ENCODE data around the gene PDIK1L. TPM values are rescaled to one million over a fixed set of nuclear protein-coding genes. Genes with fewer than 3 reads are reported as not detected.

The PDIK1L gene
- total RNA-seq, 1 donor from 2014 or later: 4.0 TPM

- intact Hi-C loops (cut with DNase I): no loop called here
- no peak for DNase-seq
- ATAC-seq (ENCODE audit: poor library complexity): no peak
Observed at GRCh38 chr1:26132834-26133167, 21.2 kb downstream of the PDIK1L start.

DNA sequence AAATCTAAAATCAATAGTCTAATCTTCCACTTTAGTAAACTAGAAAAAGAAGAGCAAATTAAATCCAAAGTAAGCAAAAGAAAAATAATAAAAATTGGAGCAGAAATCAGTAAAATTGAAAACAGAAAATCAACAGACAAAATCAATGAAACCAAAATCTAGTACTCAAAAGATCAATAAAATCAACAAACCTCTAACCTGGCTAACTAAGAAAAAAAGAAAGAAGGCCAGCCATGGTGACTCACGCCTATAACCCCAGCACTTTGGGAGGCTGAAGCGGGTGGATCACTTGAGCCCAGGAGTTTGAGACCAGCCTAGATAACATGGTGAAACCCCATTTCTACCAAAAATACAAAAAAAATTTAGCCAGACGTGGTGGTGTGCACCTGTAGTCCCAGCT, 22.8 kb downstream of the PDIK1L start:
- intact Hi-C loops (cut with DNase I): no loop called here
- ATAC-seq (ENCODE audit: poor library complexity): no peak

GRCh38 chr1:26138974-26139558, 27.4 kb downstream of the PDIK1L start:
- no peak for ATAC-seq (ENCODE audit: poor library complexity)
- intact Hi-C loops (cut with DNase I): no loop called here
- DNase-seq: no peak

More for the DNA sequence above, 22.8 kb downstream of the PDIK1L start:
- DNase-seq: no peak

- ATAC-seq (ENCODE audit: poor library complexity) (no peak), DNase-seq (no peak)
- intact Hi-C loops (cut with DNase I): no loop called here
Observed at GRCh38 chr1:26142159-26142558, 30.5 kb downstream of the PDIK1L start.

GRCh38 chr1:26145041-26145959, 33.7 kb downstream of the PDIK1L start:
- peak; percentile 72 for DNase-seq
- intact Hi-C loops (cut with DNase I): loop anchor here (2.0 to 5.0 kb wide), 2 partner anchors 40 to 108 kb away; no protein-coding TSS in a partner anchor
- peak; percentile 96 for ATAC-seq (ENCODE audit: poor library complexity)

- no peak for DNase-seq
- no peak for ATAC-seq (ENCODE audit: poor library complexity)
- intact Hi-C loops (cut with DNase I): loop anchor here (2.0 to 5.0 kb wide), 2 partner anchors 41 to 109 kb away; no protein-coding TSS in a partner anchor
Observed at GRCh38 chr1:26145960-26146294, 34.3 kb downstream of the PDIK1L start.

- no peak for ATAC-seq (ENCODE audit: poor library complexity)
- intact Hi-C loops (cut with DNase I): loop anchor here (5.0 kb wide), 1 partner anchor 112 kb away; no protein-coding TSS in a partner anchor
- DNase-seq: no peak
Observed at GRCh38 chr1:26148887-26149286, 37.3 kb downstream of the PDIK1L start.

DNA sequence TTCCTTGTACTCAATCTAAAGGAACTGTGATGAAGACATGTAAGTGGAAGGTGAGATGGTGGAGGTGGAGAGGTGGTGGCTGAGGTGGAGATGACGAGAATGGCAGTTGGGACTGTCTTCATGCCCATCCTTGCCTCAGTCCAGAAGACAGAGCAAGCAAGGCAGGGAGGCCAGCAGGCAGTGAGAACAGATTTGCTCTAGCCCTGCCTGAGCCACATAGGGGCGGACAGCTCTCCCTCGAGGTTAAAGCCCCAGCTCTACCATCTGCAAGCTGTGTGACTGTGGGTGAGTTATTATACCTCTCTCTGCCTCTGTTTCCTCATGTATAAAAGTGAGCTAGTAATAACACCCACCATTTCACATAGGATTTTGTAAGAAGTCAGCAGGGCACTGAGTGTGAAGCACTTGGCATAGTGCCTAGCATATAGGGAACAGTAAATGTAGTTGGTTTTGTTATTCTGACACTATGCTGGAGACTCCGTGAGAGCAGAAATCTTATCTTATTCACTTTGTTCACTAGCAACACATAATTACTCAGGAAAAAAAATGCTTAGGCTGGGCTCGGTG, 42.4 kb downstream of the PDIK1L start:
- ATAC-seq (ENCODE audit: poor library complexity) (no peak), DNase-seq (no peak)
- intact Hi-C loops (cut with DNase I): no loop called here

GRCh38 chr1:26154750-26155149, 43.1 kb downstream of the PDIK1L start:
- no peak for ATAC-seq (ENCODE audit: poor library complexity)
- intact Hi-C loops (cut with DNase I): loop anchor here (5.0 kb wide), 1 partner anchor 42 kb away; the partner anchor contains the start of gene PDIK1L
- DNase-seq: no peak

GRCh38 chr1:26155370-26156284, 44.0 kb downstream of the PDIK1L start:
- no peak for ATAC-seq (ENCODE audit: poor library complexity)
- intact Hi-C loops (cut with DNase I): loop anchor here (5.0 kb wide), 1 partner anchor 43 kb away; the partner anchor contains the start of gene PDIK1L
- no peak for DNase-seq

GRCh38 chr1:26156285-26157038, 44.8 kb downstream of the PDIK1L start:
- DNase-seq: peak; percentile 80
- intact Hi-C loops (cut with DNase I): loop anchor here (5.0 kb wide), 1 partner anchor 44 kb away; the partner anchor contains the start of gene PDIK1L
- no peak for ATAC-seq (ENCODE audit: poor library complexity)

GRCh38 chr1:26158271-26158907, 46.8 kb downstream of the PDIK1L start:
- ATAC-seq (ENCODE audit: poor library complexity): no peak
- intact Hi-C loops (cut with DNase I): loop anchor here (5.0 kb wide), 1 partner anchor 46 kb away; the partner anchor contains the start of gene PDIK1L
- DNase-seq: no peak

GRCh38 chr1:26158908-26159742, 47.5 kb downstream of the PDIK1L start, which contains the start of gene FAM110D:
FAM110D (plus strand) TSS chr1:26159079; CDS start chr1:26161292, 2,213 bp downstream.
- peak; percentile 71 for ATAC-seq (ENCODE audit: poor library complexity)
- intact Hi-C loops (cut with DNase I): loop anchor here (5.0 kb wide), 1 partner anchor 47 kb away; the partner anchor contains the start of gene PDIK1L
- no peak for DNase-seq

- ATAC-seq (ENCODE audit: poor library complexity) (no peak), DNase-seq (no peak)
- intact Hi-C loops (cut with DNase I): loop anchor here (5.0 kb wide), 2 partner anchors 47 to 122 kb away; partner anchors contain the start of gene PDIK1L
Observed at GRCh38 chr1:26159743-26160039, 48.1 kb downstream of the PDIK1L start.

GRCh38 chr1:26160527-26161414, 49.1 kb downstream of the PDIK1L start:
- intact Hi-C loops (cut with DNase I): loop anchor here (5.0 kb wide), 1 partner anchor 123 kb away; no protein-coding TSS in a partner anchor
- no peak for DNase-seq

More at GRCh38 chr1:26160527-26161414, 49.1 kb downstream of the PDIK1L start:
- ATAC-seq (ENCODE audit: poor library complexity): peak; percentile 6
